Stimulated activated CD4-positive, alpha-beta T cell treated with anti-CD3 and anti-CD28 coated beads, TNF-alpha, amount 100 ng/mL, for 48 hours (primary cell): ENCODE data around the gene SLC10A1.
"Not testable (repeated sequence)": the region's sequence is repeated elsewhere in the genome, so short reads cannot be mapped to it uniquely, and the experiment has no call there.

Experiments
- DNase-seq, 3 donors: peaks; one replicate each; pipeline ENCODE4 v3.0.0-alpha.2; 2020; ENCODE audit warnings: low read depth in 3 of 3

The SLC10A1 gene

GRCh38 chr14:69769623-69770022 is 27.4 kb downstream of the SLC10A1 start:
- DNase-seq, result no peak

- no peak for DNase-seq
Measured at GRCh38 chr14:69768873-69769272, 28.2 kb downstream of the SLC10A1 start.

DNA sequence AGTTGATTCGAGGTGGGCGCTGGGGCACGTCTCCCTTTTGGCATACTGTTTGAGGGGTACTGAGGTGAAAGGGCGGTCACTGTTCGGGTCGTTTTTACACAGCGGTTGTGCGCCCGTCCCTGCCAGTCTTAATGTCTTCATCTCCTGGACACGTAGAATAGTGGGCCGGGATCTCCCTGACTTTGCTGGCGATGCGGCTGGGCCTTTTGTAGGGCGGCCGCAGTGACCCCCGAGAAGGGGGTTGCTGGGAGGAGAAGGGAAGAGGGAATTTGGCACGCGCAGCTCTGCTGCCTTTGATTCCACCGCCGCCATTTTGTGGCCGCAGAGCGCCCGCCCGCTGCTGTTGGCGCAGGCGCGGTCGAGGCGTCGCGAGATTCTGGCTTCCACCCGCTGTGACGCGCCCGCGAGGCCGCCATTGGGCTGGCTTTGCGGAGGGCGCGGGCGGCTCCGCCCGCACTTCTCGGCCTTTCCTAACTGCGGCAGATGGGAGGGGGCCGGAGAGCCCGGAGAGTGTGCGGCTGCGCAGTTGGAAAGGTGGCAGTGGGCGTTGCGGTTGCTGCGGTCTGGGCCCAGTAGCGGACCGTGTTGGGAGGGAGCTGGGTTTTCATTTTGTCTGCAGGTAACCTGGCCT is 29.6 kb downstream of the SLC10A1 start:
- DNase-seq, result peak; percentile 90 to 92 (median 91)

- peak; percentile 86 to 89 (median 88) for DNase-seq
Measured at GRCh38 chr14:69766984-69767368, 30.1 kb downstream of the SLC10A1 start, which contains the start of gene SRSF5. Gene SRSF5 (plus strand): TSS chr14:69767142. CDS start chr14:69768157, 1,015 bp downstream.

- peak in 2 of 3 donors; percentile 30 to 45 for DNase-seq
Measured at GRCh38 chr14:69763761-69764510, 33.1 kb downstream of the SLC10A1 start.

DNA sequence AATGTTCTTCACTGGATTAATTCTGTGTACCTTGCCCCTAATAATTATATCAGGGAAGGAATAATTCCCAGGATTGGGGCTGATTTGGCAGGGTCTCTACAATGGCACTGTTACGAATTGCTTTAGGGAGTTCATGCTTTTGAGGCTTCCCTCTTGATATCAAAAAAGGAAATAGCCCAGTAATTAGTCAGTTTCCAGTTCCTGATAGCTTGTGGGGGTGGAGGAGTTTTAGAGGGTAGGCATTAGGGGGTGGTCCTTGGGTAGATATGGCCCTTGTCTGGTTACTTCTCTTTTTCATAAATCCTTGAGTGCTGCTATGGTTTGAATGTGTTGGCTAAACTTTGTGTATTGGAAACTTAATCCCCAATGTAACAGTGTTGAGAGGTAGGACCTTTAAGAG is 36.2 kb downstream of the SLC10A1 start:
- no peak for DNase-seq

DNA sequence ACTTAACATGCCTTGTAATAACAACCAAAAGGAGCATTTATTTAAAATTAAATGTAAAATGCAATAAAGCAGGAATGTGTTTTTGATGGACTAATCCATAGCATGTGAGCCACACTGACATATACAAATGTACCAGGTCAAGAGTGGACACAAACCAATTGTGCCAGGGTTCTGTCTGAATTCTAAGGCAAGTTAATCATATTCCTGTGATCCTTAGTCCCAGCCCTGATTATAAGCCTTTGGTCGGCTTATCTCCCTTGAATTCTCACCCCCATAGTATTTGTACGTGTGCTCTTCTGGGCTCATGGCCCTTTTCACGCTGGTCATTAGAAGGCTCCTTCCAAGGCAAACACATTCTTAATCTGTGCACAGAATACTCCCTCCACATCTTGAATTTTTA is 40.7 kb downstream of the SLC10A1 start:
- no peak for DNase-seq

GRCh38 chr14:69755784-69756183 is 41.3 kb downstream of the SLC10A1 start:
- no peak for DNase-seq

DNA sequence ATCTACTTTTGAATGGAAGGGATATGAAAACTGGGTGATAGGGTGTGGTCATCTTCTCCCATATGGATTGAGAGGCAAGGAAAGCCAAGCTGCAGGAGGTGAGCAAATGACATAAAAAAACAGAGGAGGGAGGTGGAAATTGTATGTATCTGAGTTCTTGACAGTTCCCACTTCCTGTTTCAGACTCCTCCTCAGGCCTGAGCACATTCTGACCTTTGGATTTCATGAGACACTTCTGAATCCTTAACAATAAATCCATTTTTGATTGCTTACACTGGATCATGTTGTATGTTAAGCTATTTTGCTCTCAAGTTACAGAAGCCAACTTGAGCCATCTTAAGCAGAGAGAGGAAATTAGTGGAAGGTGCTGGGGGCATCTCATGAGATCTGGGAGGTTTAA is 41.7 kb downstream of the SLC10A1 start:
- DNase-seq, result no peak

DNA sequence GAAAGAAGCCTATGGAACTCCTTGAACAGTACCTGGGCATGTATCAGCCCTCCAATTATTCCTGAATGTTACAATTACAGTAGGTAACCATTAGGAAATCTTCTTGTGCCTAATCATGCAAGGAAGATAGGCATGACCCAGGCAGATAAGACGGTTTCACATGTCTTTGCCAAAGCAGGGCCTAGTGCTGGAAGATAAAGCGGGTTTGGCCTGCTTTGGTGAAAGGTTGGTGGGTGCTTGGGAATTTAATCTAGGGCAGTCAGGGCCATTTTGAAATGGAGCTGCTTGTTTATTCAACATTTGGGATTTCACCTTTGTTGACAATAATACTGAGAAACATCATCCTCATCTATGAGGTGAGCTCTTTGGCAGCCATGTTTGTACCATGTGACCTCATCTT is 42.6 kb downstream of the SLC10A1 start:
- DNase-seq, result no peak

DNA sequence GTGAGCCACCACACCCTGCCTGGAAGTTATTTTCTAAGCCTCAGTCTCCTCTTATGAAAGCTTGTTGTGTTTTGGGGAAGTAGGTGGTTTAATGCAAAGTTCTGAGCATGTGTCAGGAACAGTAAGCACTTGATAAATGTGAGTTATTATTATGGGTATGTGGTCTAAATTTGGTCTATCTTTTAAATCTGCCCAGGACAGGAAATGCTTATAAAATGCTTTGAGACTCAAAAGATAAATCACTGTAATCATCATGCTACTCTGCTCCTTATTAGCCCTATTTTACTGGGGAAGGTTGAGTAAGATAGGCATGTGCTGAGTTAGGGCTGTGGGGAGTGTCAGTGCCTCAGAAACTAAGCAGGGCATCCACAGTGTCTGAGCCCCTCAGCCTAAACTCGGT is 43.2 kb downstream of the SLC10A1 start:
- DNase-seq, result no peak

DNA sequence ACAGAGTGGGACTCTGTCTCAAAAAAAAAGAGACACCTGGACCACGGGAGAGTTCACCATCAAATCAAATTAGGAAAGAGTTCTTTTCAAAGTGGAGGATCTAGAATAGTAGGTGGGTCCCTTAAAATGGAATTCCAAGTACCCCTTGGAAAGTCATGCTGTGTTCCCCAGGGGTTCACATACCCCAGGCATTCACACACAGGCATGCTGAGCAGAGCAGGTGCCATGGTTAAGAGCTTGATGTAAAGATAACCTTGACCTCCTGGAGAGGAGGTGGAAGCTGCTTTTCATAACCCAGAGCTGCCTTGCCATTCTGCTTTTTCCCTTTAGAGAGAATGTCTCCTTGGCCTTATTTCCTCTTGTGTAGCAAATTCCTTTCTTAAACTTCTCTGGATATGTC is 44.3 kb downstream of the SLC10A1 start:
- no peak for DNase-seq

DNA sequence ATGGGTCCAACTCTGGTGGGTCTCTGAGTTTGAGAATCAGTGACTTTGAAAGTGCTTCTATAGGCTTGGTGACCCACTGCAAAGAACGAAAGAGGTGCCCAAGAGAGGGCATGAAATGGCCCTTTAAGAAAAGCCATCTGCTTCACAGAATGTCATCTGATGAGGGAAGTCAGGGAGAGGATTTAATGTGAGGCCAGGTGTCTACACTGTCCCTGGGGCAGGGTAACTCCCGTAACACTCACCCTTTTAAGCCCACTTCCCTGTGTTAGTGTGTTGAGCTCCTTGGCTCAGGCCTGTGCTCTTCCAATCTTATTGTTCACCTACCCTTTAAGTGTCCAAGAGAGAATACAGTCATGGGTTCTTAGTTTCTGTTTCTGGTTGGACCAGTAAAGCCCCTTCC is 46.5 kb downstream of the SLC10A1 start:
- DNase-seq, result no peak

DNA sequence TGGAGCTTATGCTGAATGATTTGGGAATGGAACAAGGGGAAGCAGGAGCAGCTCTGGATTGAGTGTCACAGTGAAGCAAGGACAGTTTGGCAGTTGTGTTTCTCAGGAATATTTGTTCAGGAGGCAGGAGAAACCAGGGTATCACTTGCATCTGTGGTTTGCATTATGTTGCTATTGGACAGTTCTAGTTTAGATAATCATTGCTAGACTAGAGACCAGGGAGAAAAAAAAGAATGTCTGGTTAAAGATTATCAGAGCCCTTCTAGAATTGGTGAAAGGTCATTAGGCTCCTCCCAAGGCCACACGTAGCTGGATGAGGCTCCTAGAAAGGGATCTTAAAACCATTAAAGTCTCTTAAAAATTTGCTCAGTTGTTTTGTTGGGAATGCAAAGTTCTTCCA is 47.1 kb downstream of the SLC10A1 start:
- no peak for DNase-seq

DNA sequence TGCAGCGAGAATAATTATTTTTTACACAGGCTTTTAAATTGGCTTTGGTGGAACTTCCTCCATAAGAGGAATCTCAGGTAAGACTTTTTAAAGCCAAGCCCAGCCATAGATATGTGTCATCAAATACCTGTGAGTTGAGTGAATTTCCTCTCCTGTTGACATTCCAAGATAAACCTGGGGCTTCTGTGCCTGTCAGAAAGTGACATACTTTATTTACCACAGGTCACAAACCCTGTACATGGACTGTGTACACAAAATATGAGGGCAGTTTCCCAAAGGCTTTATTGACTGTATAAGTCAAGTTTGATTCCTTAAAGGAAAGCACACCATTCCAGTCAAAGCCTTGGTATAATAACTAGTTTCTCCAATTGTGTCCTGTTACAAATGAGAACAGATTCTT is 56.0 kb downstream of the SLC10A1 start:
- no peak for DNase-seq

- not testable (repeated sequence) for DNase-seq
Measured at GRCh38 chr14:69736405-69736804, 60.6 kb downstream of the SLC10A1 start.

DNA sequence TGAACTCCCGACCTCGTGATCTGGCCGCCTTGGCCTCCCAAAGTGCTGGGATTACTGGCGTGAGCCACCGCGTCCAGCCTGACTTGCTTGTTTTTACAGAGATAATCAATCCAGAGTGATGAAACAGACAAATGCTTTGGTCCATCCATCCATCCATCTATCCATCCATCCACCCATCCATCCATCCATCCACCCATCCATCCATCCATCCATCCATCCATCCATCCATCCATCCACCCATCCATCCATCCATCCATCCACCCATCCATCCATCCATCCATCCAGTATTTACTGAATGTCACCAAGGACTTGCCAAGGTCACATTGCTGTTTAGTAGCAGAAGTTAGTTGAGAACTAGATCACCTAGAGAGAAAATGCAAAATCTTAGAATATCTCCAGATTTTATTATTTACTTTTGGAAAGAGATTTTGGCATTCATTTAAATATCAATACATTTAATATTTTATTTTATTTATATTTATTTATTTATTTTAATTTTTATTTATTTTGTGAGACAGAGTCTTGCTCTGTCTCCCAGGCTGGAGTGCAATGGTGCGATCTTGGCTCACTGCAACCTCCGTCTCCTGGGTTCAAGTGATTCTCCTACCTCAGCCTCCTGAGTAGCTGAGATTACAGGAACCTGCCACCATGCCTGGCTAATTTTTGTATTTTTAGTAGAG is 65.0 kb downstream of the SLC10A1 start:
- not testable (repeated sequence) for DNase-seq

- no peak for DNase-seq
Measured at GRCh38 chr14:69727860-69728259, 69.2 kb downstream of the SLC10A1 start.

GRCh38 chr14:69726761-69727511 is 70.1 kb downstream of the SLC10A1 start:
- peak; percentile 66 to 89 (median 80) for DNase-seq
